Measurements from ENCODE around the gene C1QTNF6. TPM values are rescaled to one million over a fixed set of nuclear protein-coding genes. Genes with fewer than 3 reads are reported as not detected.
A peak's percentile ranks its signal among the peaks of the same experiment; 100 is the strongest.

Gene C1QTNF6
- polyA plus RNA-seq, 1 of the 3 experiments (the other 2 are of a cell fraction), result 47.7 TPM

DNA sequence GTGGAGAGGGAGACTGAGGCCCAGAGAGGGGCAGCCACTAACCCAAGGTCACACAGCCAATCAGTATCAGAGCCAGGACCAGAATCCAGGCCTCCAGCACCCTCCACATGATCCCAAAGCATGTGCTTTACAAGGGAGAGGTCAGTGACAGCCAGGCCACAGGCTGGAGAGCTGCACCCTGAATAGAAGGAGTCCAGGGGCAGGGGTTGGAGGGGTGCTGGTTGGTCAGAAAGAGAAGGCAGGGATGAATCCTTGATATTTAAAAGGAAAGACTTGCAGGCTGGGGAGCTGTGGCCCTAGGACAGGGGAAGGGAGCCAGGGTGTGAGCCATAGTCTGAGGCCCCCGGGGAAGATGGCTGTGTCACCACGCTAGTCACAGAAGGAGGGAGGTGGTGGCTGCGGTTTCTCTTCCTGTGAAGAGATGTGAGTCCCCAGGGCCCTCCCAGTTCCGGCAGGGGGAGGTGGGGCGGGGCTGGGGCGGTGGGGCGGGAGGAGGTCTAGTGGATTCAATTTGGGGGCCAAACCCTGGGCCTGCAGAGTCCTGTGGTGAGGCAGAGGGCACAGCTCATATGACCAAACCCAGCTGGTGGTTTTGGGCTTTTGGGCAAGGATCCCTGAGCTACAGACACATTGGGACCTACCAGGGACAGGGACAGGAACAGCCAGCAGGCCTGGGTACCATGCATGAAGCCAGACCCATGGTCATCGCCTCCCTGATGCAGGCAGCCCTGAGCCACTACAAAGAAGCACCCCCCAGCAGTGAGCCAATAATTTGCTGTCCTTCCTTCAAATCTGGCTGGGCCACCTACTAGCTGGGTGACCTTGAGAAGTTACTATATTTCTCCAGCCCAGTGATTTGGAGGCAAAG, 42.0 kb upstream of the C1QTNF6 start:
- no peaks in the 10 kb centered on the region for H3K9me3 ChIP-seq
- H3K9ac ChIP-seq, result no peak overlapping the region; the same call in 1 of the 2 replicates

GRCh38 chr22:37229012-37229804, 41.2 kb upstream of the C1QTNF6 start:
- peak overlapping the region; percentile 54 to 83; a peak in 3 of 4 replicates for H3K27ac ChIP-seq (ENCODE audit: low read depth in 2 of 2, low read length in 1 of 2)
- CTCF ChIA-PET, result interaction anchor here (0.6 to 5.9 kb wide), 6 partner anchors 13 to 38 kb away, joined by 3 to 52 read pairs (median 6); no protein-coding TSS in a partner anchor
- H2AFZ ChIP-seq (ENCODE audit: low read depth), result no peak overlapping the region; the same call in 1 of the 2 replicates
- peaks cover 23% of the 10 kb centered on the region for H3F3A ChIP-seq (replicated peaks; ENCODE audit: insufficient read depth)
- no peaks in the 10 kb centered on the region for H3K79me2 ChIP-seq (ENCODE audit: insufficient read depth)
- WGBS (ENCODE audit: low lambda C conversion rate), result 17% methylated on average over 5 of the region's 7 CpGs
- H3K9me2 ChIP-seq, result no peaks in the 10 kb centered on the region
- H3K9me3 ChIP-seq, result no peaks in the 10 kb centered on the region
- no peaks in the 10 kb centered on the region for H3K27me3 ChIP-seq (ENCODE audit: insufficient read depth)
- POLR2A ChIA-PET, result interaction anchor here (1.0 kb wide), 1 partner anchor 16 kb away, joined by 3 read pairs; no protein-coding TSS in a partner anchor
- peak overlapping the region; percentile 17; the same call in 1 of the 2 replicates for H3K9ac ChIP-seq
- no peak overlapping the region for H3K4me3 ChIP-seq (ENCODE audit: low read depth in 2 of 2, low read length in 1 of 2)
- peaks cover 15 to 22% of the 10 kb centered on the region in 2 experiments; a peak in 3 of 4 replicates for H3K4me1 ChIP-seq (ENCODE audit: control insufficient read depth in 1 of 2, insufficient read depth in 2 of 2, low read depth in 1 of 2, low read length in 1 of 2)
- DNase-seq, result peak; percentile 56
- peak overlapping the region; percentile 73 for H3K4me2 ChIP-seq
- H3K36me3 ChIP-seq (replicated peaks in 1 of 2; ENCODE audit: control insufficient read depth in 1 of 2, insufficient read depth in 2 of 2, low read length in 1 of 2), result no peaks in the 10 kb centered on the region
- no peaks in the 10 kb centered on the region for H4K20me1 ChIP-seq (ENCODE audit: insufficient read depth)
- TF ChIP-seq SIN3A (IDR thresholded peaks at IDR 0.05; ENCODE audit: borderline replicate concordance, low read depth, low read length), result peak; percentile 48; the same call in 1 of the 2 replicates
- TF ChIP-seq RFX5 (IDR thresholded peaks at IDR 0.05; ENCODE audit: low read length), result no peak
- TF ChIP-seq, protein P1, sequence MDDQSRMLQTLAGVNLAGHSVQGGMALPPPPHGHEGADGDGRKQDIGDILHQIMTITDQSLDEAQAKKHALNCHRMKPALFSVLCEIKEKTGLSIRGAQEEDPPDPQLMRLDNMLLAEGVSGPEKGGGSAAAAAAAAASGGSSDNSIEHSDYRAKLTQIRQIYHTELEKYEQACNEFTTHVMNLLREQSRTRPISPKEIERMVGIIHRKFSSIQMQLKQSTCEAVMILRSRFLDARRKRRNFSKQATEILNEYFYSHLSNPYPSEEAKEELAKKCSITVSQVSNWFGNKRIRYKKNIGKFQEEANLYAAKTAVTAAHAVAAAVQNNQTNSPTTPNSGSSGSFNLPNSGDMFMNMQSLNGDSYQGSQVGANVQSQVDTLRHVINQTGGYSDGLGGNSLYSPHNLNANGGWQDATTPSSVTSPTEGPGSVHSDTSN (IDR thresholded peaks at IDR 0.05), result peak; percentile 97
- TF ChIP-seq EP300 (IDR thresholded peaks at IDR 0.05; ENCODE audit: borderline replicate concordance in 1 of 2, low read depth in 1 of 2, low read length in 1 of 2), result peak; percentile 30 to 67; a peak in 2 of 4 replicates
- TF ChIP-seq, protein P2, sequence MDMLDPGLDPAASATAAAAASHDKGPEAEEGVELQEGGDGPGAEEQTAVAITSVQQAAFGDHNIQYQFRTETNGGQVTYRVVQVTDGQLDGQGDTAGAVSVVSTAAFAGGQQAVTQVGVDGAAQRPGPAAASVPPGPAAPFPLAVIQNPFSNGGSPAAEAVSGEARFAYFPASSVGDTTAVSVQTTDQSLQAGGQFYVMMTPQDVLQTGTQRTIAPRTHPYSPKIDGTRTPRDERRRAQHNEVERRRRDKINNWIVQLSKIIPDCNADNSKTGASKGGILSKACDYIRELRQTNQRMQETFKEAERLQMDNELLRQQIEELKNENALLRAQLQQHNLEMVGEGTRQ (IDR thresholded peaks at IDR 0.05; ENCODE audit: borderline replicate concordance, low read depth, low read length), result no peak
- no peak for TF ChIP-seq FOXJ3 (CRISPR knock-in tag; IDR thresholded peaks at IDR 0.05)
- peak; percentile 89; the same call in 1 of the 2 replicates for TF ChIP-seq RXRA (IDR thresholded peaks at IDR 0.05; ENCODE audit: borderline replicate concordance, low read depth)
- TF ChIP-seq, protein P3, sequence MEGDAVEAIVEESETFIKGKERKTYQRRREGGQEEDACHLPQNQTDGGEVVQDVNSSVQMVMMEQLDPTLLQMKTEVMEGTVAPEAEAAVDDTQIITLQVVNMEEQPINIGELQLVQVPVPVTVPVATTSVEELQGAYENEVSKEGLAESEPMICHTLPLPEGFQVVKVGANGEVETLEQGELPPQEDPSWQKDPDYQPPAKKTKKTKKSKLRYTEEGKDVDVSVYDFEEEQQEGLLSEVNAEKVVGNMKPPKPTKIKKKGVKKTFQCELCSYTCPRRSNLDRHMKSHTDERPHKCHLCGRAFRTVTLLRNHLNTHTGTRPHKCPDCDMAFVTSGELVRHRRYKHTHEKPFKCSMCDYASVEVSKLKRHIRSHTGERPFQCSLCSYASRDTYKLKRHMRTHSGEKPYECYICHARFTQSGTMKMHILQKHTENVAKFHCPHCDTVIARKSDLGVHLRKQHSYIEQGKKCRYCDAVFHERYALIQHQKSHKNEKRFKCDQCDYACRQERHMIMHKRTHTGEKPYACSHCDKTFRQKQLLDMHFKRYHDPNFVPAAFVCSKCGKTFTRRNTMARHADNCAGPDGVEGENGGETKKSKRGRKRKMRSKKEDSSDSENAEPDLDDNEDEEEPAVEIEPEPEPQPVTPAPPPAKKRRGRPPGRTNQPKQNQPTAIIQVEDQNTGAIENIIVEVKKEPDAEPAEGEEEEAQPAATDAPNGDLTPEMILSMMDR (IDR thresholded peaks at IDR 0.05), result no peak
- no peak for TF ChIP-seq TEAD4 (IDR thresholded peaks at IDR 0.05; ENCODE audit: borderline replicate concordance, insufficient read depth)
- no peak for TF ChIP-seq NRF1 (IDR thresholded peaks at IDR 0.05; ENCODE audit: low read depth, low read length)
- TF ChIP-seq NFIC (IDR thresholded peaks at IDR 0.05; ENCODE audit: borderline replicate concordance), result peak; percentile 87
- no peak for TF ChIP-seq MXI1 (IDR thresholded peaks at IDR 0.05; ENCODE audit: low read depth, low read length)
- TF ChIP-seq MEF2A (IDR thresholded peaks at IDR 0.05; ENCODE audit: borderline replicate concordance, low read depth), result no peak
- peak; percentile 69 for TF ChIP-seq JUND (IDR thresholded peaks at IDR 0.05)
- TF ChIP-seq FOSL2 (IDR thresholded peaks at IDR 0.05; ENCODE audit: borderline replicate concordance, low read depth), result peak; percentile 65
- TF ChIP-seq CHD2 (IDR thresholded peaks at IDR 0.05; ENCODE audit: low read length, partially characterized antibody), result no peak

More for the DNA sequence above, 42.0 kb upstream of the C1QTNF6 start:
- Histone ChIP-seq H2AFZ (ENCODE audit: low read depth) (no peak overlapping the region), H4K20me1 (ENCODE audit: insufficient read depth) (no peaks in the 10 kb centered on the region), H3K9me2 (no peaks in the 10 kb centered on the region), H3K4me3 (ENCODE audit: low read depth in 2 of 2, low read length in 1 of 2) (no peak overlapping the region), H3K79me2 (ENCODE audit: insufficient read depth) (no peaks in the 10 kb centered on the region), H3K4me2 (peak overlapping the region; percentile 73), H3F3A (replicated peaks; ENCODE audit: insufficient read depth) (peaks cover 23% of the 10 kb centered on the region), H3K27me3 (ENCODE audit: insufficient read depth) (no peaks in the 10 kb centered on the region), H3K36me3 (replicated peaks in 1 of 2; ENCODE audit: control insufficient read depth in 1 of 2, insufficient read depth in 2 of 2, low read length in 1 of 2) (no peaks in the 10 kb centered on the region), H3K27ac (ENCODE audit: low read depth in 2 of 2, low read length in 1 of 2) (peak overlapping the region in 1 of 2 experiments; percentile 83; a peak in 2 of 4 replicates), H3K4me1 (ENCODE audit: control insufficient read depth in 1 of 2, insufficient read depth in 2 of 2, low read depth in 1 of 2, low read length in 1 of 2) (peaks cover 15 to 22% of the 10 kb centered on the region in 2 experiments; a peak in 3 of 4 replicates)
- DNase-seq, result no peak
- CTCF ChIA-PET, result interaction anchor here (0.6 to 5.9 kb wide), 7 partner anchors 12 to 38 kb away, joined by 3 to 52 read pairs (median 4); no protein-coding TSS in a partner anchor
- POLR2A ChIA-PET, result interaction anchor here (1.0 kb wide), 1 partner anchor 15 kb away, joined by 3 read pairs; no protein-coding TSS in a partner anchor
- no peak for TF ChIP-seq RFX5 (IDR thresholded peaks at IDR 0.05; ENCODE audit: low read length)
- no peak for TF ChIP-seq TCF12 (IDR thresholded peaks at IDR 0.05)
- peak; percentile 21; the same call in 1 of the 2 replicates for TF ChIP-seq MAX (IDR thresholded peaks at IDR 0.05; ENCODE audit: low read depth)
- TF ChIP-seq GABPA (IDR thresholded peaks at IDR 0.05; ENCODE audit: low read depth), result no peak
- WGBS (ENCODE audit: low lambda C conversion rate), result 55% methylated on average over 8 of the region's 8 CpGs
